GM10847 (cell line): ENCODE results near the gene GRAMD1A.

Source experiments
- POLR2A ChIP-seq: IDR thresholded peaks from 2 replicates; pipeline ENCODE4 v1.6.1; 2011; ENCODE audit not compliant: insufficient read length; ENCODE audit errors: extremely low read depth

The GRAMD1A gene

GRCh38 chr19:34972163-34972705 is 27.9 kb upstream of the GRAMD1A start:
- no peak for TF ChIP-seq POLR2A

- TF ChIP-seq POLR2A: no peak
Observed at GRCh38 chr19:34974646-34975045, 25.5 kb upstream of the GRAMD1A start.

- TF ChIP-seq POLR2A: no peak
Observed at GRCh38 chr19:34975056-34975455, 25.1 kb upstream of the GRAMD1A start.

- no peak for TF ChIP-seq POLR2A
Observed at GRCh38 chr19:34976611-34977010, 23.5 kb upstream of the GRAMD1A start.

- no peak for TF ChIP-seq POLR2A
Observed at GRCh38 chr19:34979819-34980640, 20.1 kb upstream of the GRAMD1A start.

- TF ChIP-seq POLR2A: no peak
Observed at GRCh38 chr19:34982275-34982674, 17.8 kb upstream of the GRAMD1A start.

GRCh38 chr19:34983786-34984185 is 16.3 kb upstream of the GRAMD1A start:
- no peak for TF ChIP-seq POLR2A

GRCh38 chr19:34984287-34984686 is 15.8 kb upstream of the GRAMD1A start:
- no peak for TF ChIP-seq POLR2A

- TF ChIP-seq POLR2A: no peak
Observed at GRCh38 chr19:34985249-34986022, 14.7 kb upstream of the GRAMD1A start.

- TF ChIP-seq POLR2A: no peak
Observed at GRCh38 chr19:34988119-34988518, 12.0 kb upstream of the GRAMD1A start.

GRCh38 chr19:34989298-34989697 is 10.8 kb upstream of the GRAMD1A start:
- no peak for TF ChIP-seq POLR2A

- TF ChIP-seq POLR2A: no peak
Observed at GRCh38 chr19:34990578-34991192, 9.4 kb upstream of the GRAMD1A start.

- TF ChIP-seq POLR2A: no peak
Observed at GRCh38 chr19:34991542-34992333, 8.4 kb upstream of the GRAMD1A start.

GRCh38 chr19:34994286-34994642 is 5.9 kb upstream of the GRAMD1A start:
- TF ChIP-seq POLR2A: no peak

GRCh38 chr19:34994643-34995541 is 5.2 kb upstream of the GRAMD1A start:
- TF ChIP-seq POLR2A: no peak
